Measurements from ENCODE around the gene COX6A2. TPM values are rescaled to one million over a fixed set of nuclear protein-coding genes. Genes with fewer than 3 reads are reported as not detected.
"Not testable (repeated sequence)": the region's sequence is repeated elsewhere in the genome, so short reads cannot be mapped to it uniquely, and the experiment has no call there.

The COX6A2 gene
- total RNA-seq, 1 experiment from 2014 or later, result not detected

- DNase-seq (ENCODE audit: low read depth), result no peak
Observed at GRCh38 chr16:31438414-31438813, 10.3 kb upstream of the COX6A2 start.

GRCh38 chr16:31436221-31437045 is 8.3 kb upstream of the COX6A2 start:
- DNase-seq (ENCODE audit: low read depth), result no peak

DNA sequence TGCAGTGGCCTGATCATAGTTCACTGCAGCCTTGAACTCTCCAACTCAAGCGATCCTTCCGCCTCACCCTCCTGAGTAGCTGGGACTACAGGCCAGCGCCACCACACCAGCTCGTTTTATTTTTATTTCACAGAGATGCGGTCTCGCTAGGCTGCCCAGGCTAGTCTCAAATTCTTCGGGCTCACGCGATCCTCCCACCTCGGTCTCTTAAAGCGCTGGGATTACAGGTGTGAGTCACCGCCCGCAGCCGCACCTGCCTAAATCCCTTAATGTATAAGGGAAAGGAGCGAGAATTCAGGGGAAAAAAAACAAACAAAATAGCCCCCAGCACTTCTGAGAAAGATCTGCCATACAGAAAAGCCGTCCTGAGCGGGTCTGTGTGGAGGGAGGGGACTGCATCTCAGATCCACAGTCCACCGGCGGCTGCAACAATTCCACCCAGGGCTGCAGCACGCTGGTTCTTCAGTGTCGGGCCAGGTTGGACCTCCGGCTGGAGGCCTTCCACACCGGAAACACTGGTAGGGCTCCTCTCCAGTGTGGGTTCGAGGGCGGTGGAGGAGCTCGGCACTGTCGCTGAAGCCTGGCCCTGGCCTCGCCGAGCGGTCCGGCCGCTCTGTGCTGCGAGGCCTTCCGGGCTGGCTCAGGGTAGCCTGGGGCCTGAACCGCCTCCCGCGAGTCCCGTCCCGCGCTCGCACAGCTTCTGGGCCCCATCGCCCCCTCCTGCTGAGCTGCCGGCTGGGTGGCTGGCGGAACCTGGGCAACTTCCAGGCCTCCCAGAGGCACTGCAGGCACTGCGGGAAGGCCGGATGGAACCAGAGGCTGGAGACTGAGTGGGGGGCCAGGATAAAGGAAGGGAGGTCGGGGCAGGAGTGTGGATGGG is 7.4 kb upstream of the COX6A2 start:
- DNase-seq (ENCODE audit: low read depth), result no peak

DNA sequence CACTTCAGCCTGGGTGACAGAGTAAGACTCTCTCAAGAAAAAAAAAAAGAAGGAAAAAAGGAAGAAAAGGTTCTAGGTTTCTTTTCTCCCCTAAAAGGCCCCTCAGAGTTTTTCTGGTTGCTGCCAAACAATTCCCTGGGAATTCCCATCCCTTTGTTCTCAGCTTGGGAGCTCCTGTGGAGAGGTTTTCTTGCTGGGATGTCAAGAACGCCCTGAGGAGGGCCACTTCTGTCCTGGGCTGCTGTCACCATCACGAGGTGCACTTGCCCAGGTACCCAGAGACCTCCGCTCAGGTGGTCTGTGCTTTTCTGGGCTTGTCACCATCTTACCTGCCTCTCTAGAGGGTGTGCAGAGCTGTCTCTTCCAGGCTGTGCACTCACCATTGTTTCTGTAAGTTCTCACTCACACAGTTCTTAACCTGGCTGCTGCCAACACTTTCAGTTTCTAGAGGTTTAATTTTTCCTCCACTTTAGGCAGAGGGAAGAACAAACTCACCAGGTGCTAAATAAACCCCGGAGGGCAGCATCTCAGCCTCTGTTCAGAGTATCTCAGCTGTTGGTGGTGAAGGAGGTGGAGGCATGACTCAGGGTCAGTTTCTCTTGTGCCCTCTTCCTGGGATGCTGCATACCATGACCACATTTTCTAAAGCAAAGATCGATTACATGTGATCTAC is 2.4 kb upstream of the COX6A2 start:
- DNase-seq (ENCODE audit: low read depth), result no peak

DNA sequence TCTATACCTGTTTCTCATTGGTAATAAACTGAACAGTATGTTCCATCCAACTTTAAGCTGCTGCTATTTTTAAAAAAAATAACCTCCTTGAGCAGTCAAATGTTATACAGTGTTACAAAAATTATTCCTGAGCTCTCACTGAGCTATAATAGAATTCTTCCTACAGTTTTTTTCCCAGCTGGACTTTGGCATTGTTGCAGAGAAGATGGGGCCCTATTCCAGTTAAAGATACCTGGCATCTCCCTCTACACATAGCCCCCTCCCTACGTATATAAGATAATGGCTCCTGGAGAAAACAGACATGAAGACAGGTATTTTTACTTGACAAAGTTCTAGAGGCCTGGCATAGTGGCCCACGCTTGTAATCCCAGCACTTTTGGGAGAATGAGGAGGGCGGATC is 1.6 kb upstream of the COX6A2 start:
- DNase-seq (ENCODE audit: low read depth), result no peak

GRCh38 chr16:31429314-31429713 is 1.2 kb upstream of the COX6A2 start:
- no peak for DNase-seq (ENCODE audit: low read depth)

- DNase-seq (ENCODE audit: low read depth), result no peak
Observed at GRCh38 chr16:31428638-31429247, 583 bp upstream of the COX6A2 start.

DNA sequence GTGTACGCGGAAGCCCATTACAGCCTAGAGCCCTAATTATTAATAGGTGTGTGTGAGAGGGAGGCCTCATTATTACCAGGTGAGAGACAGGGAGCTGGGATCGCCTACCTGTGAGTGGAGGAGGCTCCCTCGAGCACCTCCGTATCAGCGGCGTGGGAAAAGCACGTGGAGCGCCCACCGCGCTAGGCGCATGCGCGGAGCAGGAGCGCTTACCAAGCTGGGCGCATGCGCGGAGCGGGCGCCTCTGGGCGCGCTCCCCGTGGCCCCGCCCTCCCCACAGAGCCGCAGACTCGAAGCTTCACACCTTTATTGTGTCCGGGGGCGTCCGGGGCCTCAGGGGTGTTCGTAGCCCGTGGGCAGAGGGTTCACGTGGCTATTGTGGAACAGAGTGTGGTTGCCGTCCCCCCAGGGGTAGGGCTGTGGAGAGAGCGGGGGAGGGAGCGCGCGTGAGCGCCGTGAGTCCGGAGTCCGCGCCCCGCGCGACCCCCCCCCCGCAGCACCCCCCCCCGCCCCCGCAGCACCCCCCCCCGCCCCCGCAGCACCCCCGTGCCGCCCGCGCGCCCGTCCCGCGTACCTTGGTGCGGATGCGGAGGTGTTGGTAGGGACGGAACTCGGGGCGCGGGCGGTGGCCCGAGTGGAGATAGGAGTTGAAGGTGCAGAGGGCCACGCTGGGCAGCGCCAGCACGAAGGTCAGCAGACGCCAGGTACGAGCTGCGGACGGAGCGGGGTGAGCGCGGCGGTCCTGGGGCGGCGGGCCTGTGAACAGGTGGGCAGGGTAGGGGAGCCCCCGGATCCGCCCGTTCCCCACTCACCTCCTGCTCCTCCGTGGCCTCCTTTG is 500 bp downstream of the COX6A2 start:
- DNase-seq (ENCODE audit: low read depth), result no peak

DNA sequence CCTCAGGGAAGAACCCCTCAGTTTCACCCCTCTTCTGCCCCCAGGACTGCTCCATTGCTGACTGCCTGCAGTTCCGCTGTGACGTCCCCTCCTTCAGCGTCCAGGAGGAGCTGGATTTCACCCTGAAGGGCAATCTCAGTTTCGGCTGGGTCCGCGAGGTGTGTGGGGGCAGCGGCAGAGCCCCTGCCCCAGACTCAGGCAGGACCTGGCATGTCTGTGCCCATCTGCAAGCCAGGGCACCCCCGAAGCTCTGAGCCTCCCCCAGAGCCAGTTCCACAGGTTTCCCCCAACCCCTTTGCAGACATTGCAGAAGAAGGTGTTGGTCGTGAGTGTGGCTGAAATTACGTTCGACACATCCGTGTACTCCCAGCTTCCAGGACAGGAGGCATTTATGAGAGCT is 4.4 kb downstream of the COX6A2 start:
- DNase-seq (ENCODE audit: low read depth), result no peak

GRCh38 chr16:31423241-31423640 is 4.9 kb downstream of the COX6A2 start:
- no peak for DNase-seq (ENCODE audit: low read depth)

DNA sequence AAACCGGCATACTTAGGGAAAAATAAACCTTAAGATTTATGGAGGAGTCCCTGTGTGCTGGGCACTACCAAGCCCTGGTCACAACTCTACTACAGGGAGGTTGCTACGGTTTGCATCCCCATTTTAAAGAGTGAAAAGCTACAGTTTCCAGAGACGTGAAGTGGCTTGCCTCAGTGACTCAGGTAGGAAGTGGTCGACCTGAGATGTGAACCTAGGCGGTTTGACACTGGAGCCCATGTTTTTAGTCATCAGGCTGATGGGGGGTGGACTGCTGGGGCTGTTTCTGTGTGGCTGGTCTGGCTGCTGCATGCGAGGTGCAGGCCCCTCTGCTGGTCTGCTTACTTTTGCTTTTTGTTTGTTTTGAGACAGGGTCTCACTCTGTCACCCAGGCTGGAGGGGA is 6.6 kb downstream of the COX6A2 start:
- no peak for DNase-seq (ENCODE audit: low read depth)

DNA sequence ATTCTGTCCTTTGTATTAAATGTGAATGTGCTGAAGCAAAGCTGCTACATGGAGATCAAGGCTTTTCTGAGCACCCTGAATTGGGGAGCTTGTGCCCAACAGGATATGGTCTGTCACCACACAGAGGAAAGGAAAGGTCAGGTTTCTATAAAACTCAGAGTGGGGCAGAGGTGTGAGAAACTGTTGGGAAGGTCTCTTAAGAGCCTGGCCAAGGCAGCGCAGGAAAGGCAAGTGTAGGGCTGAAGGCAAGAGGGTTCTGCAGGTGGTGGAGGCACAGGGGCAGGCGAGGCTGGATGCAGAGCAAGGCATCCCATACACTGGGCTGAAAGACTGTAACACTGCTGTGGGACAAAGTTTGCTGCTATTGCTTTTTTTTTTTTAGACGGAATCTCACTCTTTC is 8.1 kb downstream of the COX6A2 start:
- no peak for DNase-seq (ENCODE audit: low read depth)

DNA sequence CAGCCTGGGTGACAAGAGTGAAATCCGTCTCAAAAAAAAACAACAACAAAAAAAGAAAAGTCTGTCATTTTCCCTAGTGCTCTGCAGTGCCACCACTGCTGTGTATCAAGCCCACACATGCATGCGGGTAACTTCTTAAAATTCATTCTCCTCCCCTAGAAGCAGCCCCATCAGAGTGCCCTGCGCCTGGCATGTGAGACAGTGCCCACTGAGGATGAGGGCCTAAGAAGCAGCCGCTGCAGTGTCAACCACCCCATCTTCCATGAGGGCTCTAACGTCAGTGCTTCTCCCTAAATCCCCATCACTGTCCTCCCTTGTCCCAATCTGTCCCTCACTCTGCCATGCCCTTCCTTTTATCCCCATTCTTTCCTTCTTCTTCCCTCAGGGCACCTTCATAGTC is 10.2 kb downstream of the COX6A2 start:
- no peak for DNase-seq (ENCODE audit: low read depth)

GRCh38 chr16:31417036-31417435 is 11.1 kb downstream of the COX6A2 start:
- DNase-seq (ENCODE audit: low read depth), result not testable (repeated sequence)

DNA sequence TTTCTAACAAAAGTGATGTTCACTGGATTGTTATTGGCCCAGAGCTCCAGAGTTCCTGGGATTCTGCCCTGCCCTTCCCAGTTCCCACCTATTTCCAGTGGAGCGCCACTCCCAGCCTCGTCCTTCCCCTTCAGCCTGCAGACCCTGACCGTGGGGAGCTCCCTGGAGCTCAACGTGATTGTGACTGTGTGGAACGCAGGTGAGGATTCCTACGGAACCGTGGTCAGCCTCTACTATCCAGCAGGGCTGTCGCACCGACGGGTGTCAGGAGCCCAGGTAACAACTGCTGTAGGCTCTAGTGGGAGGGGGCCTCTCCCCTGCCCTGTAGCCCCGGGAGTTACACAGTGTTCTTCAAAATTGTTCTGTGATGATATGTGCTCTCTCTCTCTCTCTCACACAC is 11.8 kb downstream of the COX6A2 start:
- no peak for DNase-seq (ENCODE audit: low read depth)

DNA sequence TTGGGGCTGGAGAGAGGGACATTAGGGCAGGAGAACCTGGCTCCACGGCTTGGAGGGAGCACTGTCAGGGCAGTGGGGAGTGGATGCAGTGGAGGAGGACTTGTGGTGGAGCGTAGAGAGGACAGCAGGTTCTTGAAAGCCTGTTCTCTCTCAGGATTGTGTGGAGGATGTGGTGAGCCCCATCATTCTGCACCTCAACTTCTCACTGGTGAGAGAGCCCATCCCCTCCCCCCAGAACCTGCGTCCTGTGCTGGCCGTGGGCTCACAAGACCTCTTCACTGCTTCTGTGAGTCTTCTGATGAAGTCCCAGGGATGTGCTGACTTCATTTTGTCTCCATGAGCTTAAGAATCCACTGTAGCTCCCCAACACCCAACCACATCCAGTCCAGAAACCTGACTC is 13.5 kb downstream of the COX6A2 start:
- DNase-seq (ENCODE audit: low read depth), result no peak

DNA sequence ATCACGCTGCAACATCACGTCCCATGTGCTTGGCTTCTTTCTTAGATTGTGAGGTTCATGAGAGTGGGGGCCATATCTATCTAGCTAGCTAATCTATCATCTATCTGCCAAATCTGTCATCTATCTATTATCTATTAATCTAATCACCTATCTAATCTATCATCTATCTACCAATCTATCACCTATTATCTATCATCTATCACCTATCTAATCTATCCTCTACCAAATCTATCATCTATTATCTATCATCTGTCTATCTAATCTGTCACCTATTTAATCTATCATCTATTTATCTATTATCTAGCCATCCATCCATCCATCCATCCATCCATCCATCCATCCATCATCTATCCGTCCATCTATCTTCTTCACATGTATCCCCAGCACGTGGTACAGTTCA is 14.2 kb downstream of the COX6A2 start:
- no peak for DNase-seq (ENCODE audit: low read depth)

- no peak for DNase-seq (ENCODE audit: low read depth)
Observed at GRCh38 chr16:31413381-31413780, 14.8 kb downstream of the COX6A2 start.

GRCh38 chr16:31412750-31413149 is 15.4 kb downstream of the COX6A2 start:
- DNase-seq (ENCODE audit: low read depth), result no peak

GRCh38 chr16:31411024-31411844 is 16.9 kb downstream of the COX6A2 start:
- no peak for DNase-seq (ENCODE audit: low read depth)
